Measurements from ENCODE around the gene F2.

Gene F2

DNA sequence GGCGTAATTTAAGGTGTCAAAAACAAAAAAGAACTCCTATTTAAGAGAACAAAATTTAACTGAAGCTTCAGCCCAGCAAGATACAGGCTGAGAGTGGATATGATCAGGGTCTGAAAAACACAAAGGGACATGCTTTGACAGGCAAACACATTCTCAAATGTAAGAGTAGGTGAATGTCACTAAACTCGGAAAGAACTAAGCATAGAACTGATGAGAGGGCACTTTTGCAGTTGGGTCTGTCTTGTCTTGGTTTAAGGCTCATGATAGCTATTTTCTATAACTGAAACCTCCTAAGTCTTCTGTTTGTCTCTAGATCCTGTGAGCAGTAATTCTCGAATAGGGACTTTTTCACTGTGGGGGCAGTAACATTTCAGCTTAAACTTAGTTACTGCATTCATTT is 27.0 kb downstream of the F2 start:
- H3K4me3 ChIP-seq (ENCODE audit: low read depth, low read length) = no peak overlapping the region
- TF ChIP-seq, protein P1, sequence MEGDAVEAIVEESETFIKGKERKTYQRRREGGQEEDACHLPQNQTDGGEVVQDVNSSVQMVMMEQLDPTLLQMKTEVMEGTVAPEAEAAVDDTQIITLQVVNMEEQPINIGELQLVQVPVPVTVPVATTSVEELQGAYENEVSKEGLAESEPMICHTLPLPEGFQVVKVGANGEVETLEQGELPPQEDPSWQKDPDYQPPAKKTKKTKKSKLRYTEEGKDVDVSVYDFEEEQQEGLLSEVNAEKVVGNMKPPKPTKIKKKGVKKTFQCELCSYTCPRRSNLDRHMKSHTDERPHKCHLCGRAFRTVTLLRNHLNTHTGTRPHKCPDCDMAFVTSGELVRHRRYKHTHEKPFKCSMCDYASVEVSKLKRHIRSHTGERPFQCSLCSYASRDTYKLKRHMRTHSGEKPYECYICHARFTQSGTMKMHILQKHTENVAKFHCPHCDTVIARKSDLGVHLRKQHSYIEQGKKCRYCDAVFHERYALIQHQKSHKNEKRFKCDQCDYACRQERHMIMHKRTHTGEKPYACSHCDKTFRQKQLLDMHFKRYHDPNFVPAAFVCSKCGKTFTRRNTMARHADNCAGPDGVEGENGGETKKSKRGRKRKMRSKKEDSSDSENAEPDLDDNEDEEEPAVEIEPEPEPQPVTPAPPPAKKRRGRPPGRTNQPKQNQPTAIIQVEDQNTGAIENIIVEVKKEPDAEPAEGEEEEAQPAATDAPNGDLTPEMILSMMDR (IDR thresholded peaks at IDR 0.05; ENCODE audit: low read depth, low read length, missing control alignments) = no peak
- in situ Hi-C loops (cut with HindIII; ENCODE audit: low sequenced_read_pairs) = no loop called here
- no peak for DNase-seq (ENCODE audit: low read depth)

DNA sequence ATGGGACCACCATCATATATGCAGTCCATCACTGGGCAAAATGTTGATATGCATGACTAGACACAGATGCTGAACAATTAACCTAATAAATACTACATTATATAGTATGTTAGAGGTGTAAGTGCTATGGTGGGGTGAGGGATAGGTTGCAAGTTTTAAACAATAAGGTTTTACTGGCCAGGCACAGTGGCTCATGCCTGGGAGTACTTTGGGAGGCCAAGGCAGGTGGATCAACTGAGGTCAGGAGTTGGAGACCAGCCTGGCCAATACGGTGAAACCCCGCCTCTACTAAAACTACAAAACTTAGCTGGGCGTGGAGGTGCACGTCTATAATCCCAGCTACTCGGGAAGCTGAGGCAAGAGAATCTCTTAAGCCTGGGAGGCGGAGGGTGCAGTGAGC is 28.1 kb downstream of the F2 start:
- in situ Hi-C loops (cut with HindIII; ENCODE audit: low sequenced_read_pairs) = no loop called here
- no peak overlapping the region for H3K4me3 ChIP-seq (ENCODE audit: low read depth, low read length)
- TF ChIP-seq, protein P1 (IDR thresholded peaks at IDR 0.05; ENCODE audit: low read depth, low read length, missing control alignments) = no peak
- DNase-seq (ENCODE audit: low read depth) = no peak

DNA sequence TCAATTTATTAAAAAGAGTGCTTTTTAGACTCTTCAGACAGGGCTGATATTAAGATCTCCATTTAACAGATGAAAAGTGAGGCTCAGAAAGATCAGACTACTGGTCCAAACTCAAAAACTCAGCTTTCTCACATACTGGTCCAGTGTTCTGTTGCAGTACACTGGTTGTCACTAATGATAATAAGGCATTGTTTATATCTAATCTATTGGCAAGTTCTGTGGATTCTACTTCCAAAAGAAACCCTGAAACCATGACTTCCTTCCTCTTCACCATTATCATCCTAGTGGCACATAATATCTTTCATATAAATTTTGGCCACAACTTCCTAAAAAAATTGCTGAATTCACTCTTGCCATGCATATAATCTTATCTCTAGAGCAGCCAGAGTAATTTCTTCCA is 36.9 kb downstream of the F2 start:
- in situ Hi-C loops (cut with HindIII; ENCODE audit: low sequenced_read_pairs) = no loop called here
- TF ChIP-seq, protein P1 (IDR thresholded peaks at IDR 0.05; ENCODE audit: low read depth, low read length, missing control alignments) = no peak
- no peak for DNase-seq (ENCODE audit: low read depth)
- no peak overlapping the region for H3K4me3 ChIP-seq (ENCODE audit: low read depth, low read length)

DNA sequence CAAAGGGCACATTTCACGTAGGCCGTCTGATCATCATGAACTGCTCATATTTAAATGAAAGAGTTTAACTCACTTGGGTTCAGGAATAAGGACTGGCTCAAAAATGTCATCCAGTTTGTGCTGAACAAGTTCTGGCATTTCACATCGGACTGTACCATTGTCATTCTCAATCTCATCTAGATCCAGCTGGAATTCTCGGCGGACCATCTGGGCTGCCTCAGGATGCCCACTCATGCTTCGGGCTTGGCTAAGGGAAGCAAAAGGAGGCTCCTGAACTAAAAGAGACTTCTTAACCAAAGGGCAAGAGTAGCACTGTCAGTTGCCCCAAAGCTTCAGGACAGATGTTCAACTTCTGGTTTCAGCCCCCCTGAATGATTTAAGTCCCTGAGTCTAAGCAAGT is 40.2 kb downstream of the F2 start:
- no peak overlapping the region for H3K4me3 ChIP-seq (ENCODE audit: low read depth, low read length)
- in situ Hi-C loops (cut with HindIII; ENCODE audit: low sequenced_read_pairs) = no loop called here
- no peak for DNase-seq (ENCODE audit: low read depth)
- TF ChIP-seq, protein P1 (IDR thresholded peaks at IDR 0.05; ENCODE audit: low read depth, low read length, missing control alignments) = no peak

DNA sequence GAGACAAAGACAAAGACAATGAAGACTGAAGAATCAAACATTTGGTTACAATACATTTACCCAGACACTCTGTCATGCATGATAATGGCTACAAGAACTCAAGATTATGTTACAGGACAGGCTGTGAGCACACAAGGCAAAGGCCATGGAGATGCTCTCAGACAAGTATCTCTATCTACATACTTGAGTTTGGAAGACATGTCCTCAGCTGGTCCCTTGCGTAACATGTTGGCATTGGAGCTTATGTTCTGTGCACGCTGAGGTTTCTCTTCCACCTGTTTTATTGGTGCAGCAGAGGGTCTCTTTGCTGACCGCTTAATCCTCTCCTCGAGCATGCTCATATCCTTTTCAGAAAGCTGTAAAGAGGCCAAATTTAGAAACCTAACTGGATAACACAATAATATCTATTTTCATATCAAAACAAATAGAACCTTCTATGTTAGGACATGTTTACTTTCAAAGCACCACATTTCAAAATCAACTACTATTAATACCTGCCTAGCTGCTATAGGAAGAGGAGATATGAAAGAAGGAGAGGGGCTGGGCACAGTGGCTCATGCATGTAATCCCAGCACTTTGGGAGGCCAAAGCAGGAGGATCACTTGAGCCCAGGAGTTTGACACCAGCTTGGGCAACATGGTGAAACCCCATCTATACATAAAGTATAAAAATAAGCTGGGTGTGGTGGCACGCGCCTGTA is 41.6 kb downstream of the F2 start:
- in situ Hi-C loops (cut with HindIII; ENCODE audit: low sequenced_read_pairs) = no loop called here
- TF ChIP-seq, protein P1 (IDR thresholded peaks at IDR 0.05; ENCODE audit: low read depth, low read length, missing control alignments) = no peak
- no peak for DNase-seq (ENCODE audit: low read depth)
- H3K4me3 ChIP-seq (ENCODE audit: low read depth, low read length) = no peak overlapping the region

DNA sequence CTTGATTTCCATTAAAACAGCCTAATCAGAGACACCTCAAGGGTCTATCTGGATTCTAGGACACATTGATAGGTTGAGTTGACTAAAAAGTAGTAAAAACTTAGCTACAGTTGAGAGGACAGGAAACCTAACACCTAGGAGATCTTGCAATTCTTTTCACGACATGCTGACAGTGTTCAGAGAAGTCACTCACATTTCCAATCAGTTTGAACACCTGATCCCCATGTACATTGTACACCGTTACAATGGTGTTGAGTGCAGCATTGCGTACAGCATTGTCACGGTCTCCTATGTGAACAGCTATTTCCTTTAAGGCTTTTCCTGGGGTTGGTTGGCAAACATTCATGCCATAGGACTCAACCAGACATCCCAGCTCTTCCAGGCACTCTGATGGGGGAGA is 42.8 kb downstream of the F2 start:
- no peak for DNase-seq (ENCODE audit: low read depth)
- TF ChIP-seq, protein P1 (IDR thresholded peaks at IDR 0.05; ENCODE audit: low read depth, low read length, missing control alignments) = no peak
- in situ Hi-C loops (cut with HindIII; ENCODE audit: low sequenced_read_pairs) = no loop called here

More for the DNA sequence above, 42.8 kb downstream of the F2 start:
- H3K4me3 ChIP-seq (ENCODE audit: low read depth, low read length) = no peak overlapping the region
